HEK293T (cell line): Measurements from ENCODE around the gene ZNF622.

ENCODE experiments used
- BHLHE40 ChIP-seq: fragments of 450-650 bp; IDR thresholded peaks from 2 replicates; pipeline ENCODE4 v1.6.1; 2016; ENCODE audit warnings: mild to moderate bottlenecking, moderate library complexity, borderline replicate concordance
- ELF4 ChIP-seq: fragments of 450-650 bp; IDR thresholded peaks from 2 replicates; pipeline ENCODE4 v1.6.1; 2017; ENCODE audit warnings: antibody characterized with exemption
- FOXA1 ChIP-seq: fragments of 450-650 bp; IDR thresholded peaks from 2 replicates; pipeline ENCODE4 v1.6.1; 2016; ENCODE audit warnings: mild to moderate bottlenecking
- FOXM1 ChIP-seq: fragments of 450-650 bp; IDR thresholded peaks from 2 replicates; pipeline ENCODE4 v1.6.1; 2017; ENCODE audit warnings: mild to moderate bottlenecking, borderline replicate concordance
- LEF1 ChIP-seq: fragments of 450-650 bp; IDR thresholded peaks from 2 replicates; pipeline ENCODE4 v1.6.1; 2017; ENCODE audit warnings: mild to moderate bottlenecking, borderline replicate concordance
- NFRKB ChIP-seq: fragments of 450-650 bp; IDR thresholded peaks from 2 replicates; pipeline ENCODE4 v1.6.1; 2016; ENCODE audit warnings: mild to moderate bottlenecking, moderate library complexity
- SP1 ChIP-seq: fragments of 450-650 bp; IDR thresholded peaks from 2 replicates; pipeline ENCODE4 v1.6.1; 2017
- TARDBP ChIP-seq: fragments of 450-650 bp; IDR thresholded peaks from 2 replicates; pipeline ENCODE4 v1.6.1; 2016
- TF ChIP-seq, protein P1 (sequence below): fragments of 450-650 bp; IDR thresholded peaks from 2 replicates; pipeline ENCODE4 v1.6.1; 2016

DNA sequence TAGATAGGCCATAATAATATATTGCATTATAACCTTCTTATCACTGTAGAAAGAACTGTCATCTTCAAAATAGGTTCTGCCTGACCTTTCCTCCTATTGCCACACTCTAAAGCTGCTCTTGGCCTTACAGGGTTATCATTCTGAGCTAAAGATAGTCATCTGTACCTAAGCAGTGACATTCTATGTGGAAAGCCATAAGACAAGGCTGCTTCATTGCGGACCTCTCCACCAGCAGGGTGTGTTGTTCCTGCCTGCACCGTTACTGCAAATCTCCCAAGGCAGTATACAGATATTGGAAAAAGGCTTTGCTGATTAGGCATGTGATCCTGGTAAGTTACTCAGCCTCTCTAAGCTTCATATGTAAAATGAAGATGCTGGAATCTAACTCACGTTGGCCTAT, 8.1 kb downstream of the ZNF622 start:
- TF ChIP-seq TARDBP (no peak), FOXA1 (no peak), LEF1 (no peak), SP1 (no peak), FOXM1 (no peak), ELF4 (no peak), NFRKB (no peak), BHLHE40 (no peak)
- TF ChIP-seq, protein P1, sequence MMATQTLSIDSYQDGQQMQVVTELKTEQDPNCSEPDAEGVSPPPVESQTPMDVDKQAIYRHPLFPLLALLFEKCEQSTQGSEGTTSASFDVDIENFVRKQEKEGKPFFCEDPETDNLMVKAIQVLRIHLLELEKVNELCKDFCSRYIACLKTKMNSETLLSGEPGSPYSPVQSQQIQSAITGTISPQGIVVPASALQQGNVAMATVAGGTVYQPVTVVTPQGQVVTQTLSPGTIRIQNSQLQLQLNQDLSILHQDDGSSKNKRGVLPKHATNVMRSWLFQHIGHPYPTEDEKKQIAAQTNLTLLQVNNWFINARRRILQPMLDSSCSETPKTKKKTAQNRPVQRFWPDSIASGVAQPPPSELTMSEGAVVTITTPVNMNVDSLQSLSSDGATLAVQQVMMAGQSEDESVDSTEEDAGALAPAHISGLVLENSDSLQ = no peak
